GM21529 (cell line): ENCODE data around the gene CAPN2.
"Not testable (repeated sequence)": the region's sequence is repeated elsewhere in the genome, so short reads cannot be mapped to it uniquely, and the experiment has no call there.

Source experiments
- ATAC-seq: cut with Tn5 transposase; IDR thresholded peaks from one replicate; pipeline ENCODE4 v1.9.1; 2021; ENCODE audit not compliant: unreplicated experiment

The CAPN2 gene

GRCh38 chr1:223738465-223739365 lies 26.4 kb downstream of the CAPN2 start:
- ATAC-seq, result no peak

GRCh38 chr1:223739366-223740037 lies 27.2 kb downstream of the CAPN2 start:
- no peak for ATAC-seq

DNA sequence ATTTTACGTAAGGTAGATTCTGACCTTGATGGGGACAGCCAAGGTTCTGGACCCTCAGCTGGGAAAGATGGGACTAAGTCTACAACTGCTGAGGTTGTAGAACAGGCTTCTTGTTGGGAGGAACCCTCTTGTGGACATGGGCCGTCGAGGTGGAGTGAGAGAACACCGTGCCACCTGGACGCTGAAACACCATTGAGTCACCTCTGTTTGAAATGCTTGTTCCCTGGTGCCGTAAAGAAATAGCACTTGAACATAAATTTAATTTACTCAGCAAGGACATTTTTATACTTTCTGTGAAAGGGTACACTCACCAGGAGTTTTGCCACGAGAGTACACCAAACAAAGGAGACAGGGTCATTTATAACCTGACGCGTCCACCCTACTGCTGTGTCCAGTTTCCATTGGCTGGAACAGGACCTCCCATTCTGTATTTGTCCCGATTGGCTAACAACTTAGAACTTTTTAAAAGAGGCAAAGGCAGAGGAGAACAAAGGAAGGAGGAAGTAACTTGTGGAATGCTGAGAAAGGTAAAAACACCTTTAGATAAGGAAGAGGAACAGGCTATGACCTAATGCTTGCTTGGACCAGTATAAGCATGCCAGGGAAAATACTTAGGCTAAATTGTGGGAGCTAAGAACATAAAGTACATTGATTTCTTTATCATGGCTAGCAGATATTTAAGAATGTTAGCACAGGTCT lies 27.8 kb downstream of the CAPN2 start:
- ATAC-seq, result not testable (repeated sequence)

DNA sequence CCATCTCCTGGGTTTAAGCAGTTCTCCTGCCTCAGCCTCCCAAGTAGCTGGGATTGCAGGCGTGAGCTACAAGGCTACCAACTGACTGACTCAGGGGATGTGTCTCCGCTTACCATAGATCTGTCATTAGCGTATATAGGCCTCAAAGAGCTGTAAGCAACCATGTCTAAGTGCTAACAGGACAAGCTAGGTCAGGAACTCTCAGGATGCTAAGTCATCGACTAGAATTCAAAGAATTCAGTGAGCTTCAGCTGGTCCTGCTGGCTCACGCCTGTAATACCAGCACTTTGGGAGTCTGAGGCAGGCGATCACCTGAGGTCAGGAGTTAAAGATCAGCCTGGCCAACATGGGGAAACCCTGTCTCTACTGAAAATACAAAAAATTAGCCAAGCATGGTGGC lies 29.5 kb downstream of the CAPN2 start:
- ATAC-seq, result no peak

DNA sequence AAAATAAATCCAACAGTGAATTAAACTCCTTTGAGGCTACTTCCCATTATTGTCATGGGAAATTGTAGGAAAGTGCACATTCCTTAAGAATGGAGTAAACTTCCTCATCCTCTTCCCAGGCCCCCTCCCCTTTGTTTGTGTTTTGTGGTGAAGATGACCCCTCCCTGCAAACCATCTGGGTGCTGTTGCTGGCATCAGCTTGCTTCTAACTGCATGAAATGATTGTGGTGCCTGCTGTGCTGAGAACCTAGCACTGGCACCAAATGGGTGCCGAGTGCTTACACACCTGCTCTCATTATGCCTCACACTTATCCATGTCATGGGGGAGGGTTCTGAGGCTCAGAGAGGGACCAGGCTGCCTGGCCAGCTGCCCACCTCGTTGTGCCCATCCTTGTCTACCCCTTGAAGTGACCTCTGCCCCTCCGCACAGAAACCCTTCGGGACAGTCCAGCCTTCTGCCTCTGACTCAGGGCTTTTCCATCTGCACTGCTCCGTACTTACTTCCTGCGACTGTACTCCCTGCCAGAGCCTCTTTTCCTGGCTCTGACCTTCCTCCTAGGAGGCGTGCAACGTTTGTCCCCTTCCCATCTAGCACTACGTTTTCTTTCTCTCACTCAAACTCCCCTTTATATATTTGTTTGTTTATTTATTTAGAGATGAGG lies 30.6 kb downstream of the CAPN2 start:
- no peak for ATAC-seq

- no peak for ATAC-seq
These were observed 33.4 kb downstream of the CAPN2 start for GRCh38 chr1:223745731-223746130.

- ATAC-seq, result peak; percentile 14
These were observed 35.5 kb downstream of the CAPN2 start for GRCh38 chr1:223747838-223748335.

DNA sequence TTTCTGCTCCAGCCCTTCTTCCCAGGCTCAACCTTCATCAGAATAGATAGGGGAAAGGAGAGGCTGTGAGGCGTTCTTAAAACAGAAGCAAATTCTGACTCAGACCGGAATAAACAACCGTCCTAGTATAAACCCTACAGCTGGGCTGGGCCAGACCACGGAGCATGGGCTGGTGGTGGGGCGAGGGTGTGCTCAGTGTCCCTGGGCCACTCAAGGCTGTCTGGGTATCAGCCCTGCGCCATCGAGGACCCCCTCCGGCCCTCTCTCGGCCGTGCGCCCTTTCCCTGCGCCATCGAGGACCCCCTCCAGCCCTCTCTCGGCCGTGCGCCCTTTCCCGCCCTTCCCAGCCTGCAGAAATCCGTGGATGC lies 36.0 kb downstream of the CAPN2 start:
- peak; percentile 83 for ATAC-seq

DNA sequence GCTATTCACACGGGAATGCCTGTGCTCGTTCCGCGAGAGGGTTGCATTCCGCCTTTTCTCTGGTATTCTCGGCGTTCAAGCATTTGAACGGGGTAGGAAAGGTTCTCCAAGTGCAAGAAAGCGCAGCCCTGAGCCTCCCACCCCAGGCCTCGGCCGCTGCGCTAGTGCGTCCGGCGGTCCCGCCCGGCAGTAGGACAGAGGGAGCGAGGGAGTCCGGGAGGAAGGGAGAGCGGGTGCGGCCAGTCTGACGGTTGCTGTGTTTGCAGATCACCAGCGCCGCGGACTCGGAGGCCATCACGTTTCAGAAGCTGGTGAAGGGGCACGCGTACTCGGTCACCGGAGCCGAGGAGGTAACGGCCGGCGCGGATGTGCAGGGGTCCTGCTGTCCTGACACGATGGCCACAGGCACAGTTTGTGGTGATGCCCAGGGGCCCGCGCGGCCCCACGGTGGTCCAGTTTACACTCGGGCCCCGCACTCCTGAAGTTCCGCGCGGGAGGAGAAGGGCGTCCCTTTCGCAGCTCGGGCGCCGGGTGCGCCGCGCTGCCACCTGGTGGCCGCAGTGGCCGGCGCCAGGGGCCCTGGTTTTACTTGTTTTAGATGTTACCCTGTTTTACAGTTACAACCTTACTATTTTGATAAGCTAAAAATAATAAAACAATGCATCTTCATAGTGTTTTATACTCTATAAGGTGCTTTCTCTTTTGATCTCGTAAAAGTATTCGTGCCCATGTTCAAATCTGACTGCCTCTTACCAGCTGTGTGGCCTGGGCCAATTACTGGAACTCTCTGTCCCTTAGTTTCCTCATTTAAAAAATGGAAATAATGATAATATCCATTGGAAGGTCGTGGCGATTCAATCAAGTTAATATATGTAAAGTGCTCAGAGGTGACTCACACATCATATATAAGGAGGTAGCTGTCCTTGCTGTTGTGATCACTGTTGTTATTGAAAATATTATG lies 36.7 kb downstream of the CAPN2 start:
- peak; percentile 69 for ATAC-seq

DNA sequence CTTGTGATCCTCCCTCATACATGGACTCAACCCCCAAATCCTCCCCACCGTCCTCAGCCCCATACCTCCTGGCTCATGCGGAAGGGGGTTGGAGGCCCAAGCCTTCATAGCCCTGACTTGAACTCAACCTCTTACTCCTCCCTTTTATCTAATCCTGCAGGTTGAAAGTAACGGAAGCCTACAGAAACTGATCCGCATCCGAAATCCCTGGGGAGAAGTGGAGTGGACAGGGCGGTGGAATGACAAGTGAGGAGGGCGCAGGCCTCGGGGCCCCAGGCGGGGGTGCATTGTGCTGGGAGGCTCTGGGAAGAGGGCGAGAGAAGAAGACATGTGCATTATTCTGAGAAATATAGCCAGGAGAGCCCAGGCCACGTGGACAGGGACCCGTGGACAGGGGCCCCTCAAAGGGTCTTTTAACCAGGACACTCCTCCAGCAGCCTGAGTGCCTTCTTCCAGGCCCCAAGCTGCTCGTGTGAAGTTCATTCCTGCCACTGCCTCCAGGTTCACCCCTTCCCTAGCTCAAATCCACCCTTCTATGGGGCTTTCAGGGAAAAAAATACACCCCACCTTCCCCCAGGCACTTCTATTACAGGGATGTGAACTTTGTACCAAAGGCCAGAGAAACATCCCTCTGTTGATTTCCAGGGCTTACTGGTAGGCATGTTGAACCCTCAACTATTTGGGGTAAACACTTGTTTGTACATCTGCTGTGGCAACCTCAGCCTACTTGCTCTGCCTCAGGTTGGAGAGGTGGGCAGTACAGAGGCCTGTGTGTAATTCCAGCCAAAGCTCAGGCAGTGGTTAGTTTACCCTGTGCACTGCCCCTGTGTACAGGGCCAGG lies 38.6 kb downstream of the CAPN2 start:
- no peak for ATAC-seq

- ATAC-seq, result no peak
These were observed 39.4 kb downstream of the CAPN2 start for GRCh38 chr1:223751696-223752095.

- ATAC-seq, result no peak
These were observed 40.6 kb downstream of the CAPN2 start for GRCh38 chr1:223752721-223753515.

GRCh38 chr1:223754681-223755431 lies 42.5 kb downstream of the CAPN2 start:
- ATAC-seq, result no peak

- no peak for ATAC-seq
These were observed 43.1 kb downstream of the CAPN2 start for GRCh38 chr1:223755432-223755792.

DNA sequence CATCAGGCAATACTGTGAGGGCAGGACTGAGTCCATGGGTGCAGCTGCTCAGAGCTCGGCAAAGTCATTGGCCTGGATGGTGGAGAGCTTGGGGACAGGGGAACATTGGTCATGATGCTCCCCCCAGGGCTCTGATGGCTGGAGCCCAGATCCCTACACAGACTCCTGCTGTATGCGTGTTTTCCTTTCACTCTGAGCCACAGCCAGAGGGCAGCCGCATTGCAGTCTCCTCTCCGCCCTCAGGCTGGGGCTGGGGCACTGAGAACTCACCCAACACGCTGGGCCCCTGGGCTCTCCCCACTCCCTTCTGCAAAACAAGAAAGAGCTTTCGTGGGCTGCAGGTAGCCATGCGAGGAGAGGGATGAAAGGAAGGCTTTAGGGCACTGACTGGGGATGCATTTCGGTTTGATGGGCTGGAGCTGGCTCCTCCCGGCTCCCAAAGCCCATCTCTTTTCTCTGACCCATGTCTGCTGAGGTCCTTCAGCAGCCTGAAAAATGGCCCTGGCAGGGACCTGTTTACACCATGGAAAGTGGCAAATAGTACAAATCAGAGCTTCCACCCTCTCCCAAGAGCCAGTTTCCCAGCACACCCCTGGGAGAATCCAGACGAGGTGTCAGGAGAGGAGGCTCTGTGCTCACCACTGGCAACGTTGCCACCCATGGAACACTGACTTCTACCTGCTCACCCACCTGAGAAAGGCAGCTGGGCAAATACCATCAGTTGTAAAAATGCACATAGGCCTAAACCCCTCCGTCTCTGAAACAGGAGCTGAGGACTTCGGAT lies 43.8 kb downstream of the CAPN2 start:
- ATAC-seq, result no peak

DNA sequence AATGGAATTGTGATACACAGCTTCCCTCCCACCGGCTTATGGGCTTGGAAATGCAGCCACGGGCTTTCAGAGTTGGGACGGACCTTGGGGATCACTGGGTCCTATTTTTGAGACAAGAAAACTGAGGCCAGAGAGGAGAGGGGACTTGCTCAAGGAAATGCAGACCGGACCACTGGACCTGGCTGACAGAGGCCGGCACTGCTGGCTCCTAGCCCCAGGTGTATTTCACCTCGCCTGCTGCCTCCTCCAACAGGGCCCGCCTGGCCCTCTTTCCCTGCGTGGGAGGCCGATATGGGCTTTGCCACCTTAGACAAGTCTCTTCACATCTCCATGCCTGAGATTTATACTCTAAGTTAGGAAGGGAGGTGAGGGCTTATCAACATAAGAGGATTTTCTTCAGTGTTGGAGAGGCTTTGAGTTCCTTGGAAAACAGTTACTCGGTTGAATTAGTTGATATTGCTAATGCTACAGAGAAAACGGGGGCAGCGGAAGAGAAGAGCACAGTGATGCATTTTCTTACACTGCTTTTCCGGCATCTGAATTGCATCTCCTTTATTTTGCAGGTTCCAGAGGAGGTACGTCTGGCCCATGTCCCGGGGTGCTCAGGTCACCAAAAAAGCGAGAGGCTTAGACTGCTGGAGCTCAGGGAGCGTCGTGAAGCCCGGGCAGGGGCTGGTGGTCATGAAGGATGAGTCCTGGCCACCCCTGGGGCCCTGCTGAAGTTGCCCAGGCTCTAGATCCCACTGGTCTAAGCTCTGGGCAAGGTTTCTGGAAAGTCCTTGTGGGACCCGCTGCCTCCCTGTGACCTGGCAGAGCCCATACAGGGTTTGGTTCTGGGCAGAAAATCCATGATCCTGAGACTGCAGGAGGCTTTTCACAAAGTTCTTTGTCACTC lies 44.7 kb downstream of the CAPN2 start:
- no peak for ATAC-seq
